ENCODE measurements around the gene FAM221B.

Gene FAM221B

DNA sequence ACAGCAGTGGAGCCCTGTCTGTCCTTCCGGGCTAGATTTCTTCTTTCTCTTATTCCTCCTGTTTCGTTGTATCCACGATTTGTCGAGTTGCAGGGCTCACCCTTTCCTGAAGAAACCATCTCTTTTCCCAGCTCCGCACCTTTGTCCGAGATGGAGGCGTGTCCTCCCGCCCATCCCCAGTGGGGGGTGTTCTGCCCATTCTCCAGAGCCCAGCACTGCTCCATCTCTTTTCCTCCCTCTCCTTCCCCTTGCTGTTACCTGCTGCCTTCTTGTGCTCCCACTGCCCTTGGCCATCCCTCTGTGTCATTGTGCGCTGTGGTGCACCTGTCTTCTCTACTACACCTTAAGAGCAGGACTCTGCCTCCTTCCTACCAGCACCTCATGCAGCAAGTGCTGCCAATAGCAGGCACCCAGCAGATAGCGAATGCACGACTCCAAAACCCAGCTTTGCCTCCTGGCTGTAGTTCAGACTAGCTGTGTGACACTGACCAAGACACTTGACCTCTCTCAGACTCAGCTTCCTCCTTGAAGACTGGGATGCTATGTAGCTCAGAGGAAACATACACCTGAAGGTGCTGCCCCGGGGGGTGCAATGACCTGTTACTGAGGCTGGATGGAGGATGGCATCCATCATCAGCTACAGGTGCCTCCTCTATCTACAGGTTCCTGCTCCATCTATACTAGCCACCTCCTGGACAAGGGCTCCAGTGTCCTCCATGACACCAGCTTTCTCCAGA is 32.8 kb upstream of the FAM221B start:
- Histone ChIP-seq H3K4me3 (ENCODE audit: low read length) (no peak overlapping the region), H3K27ac (ENCODE audit: low read length) (no peak overlapping the region), H3K36me3 (ENCODE audit: control insufficient read depth, insufficient read depth, low read length) (no peaks in the 10 kb centered on the region), H3K9me3 (ENCODE audit: control insufficient read depth, insufficient read depth, low read length) (no peaks in the 10 kb centered on the region), H3K4me1 (ENCODE audit: control insufficient read depth, insufficient read depth, low read length) (no peaks in the 10 kb centered on the region), H3K27me3 (ENCODE audit: control insufficient read depth, insufficient read depth, low read length) (no peaks in the 10 kb centered on the region)
- no CpG with 5 or more reads among the region's 12 CpGs for WGBS (ENCODE audit: insufficient coverage, insufficient read length)
- no peak for DNase-seq (ENCODE audit: low read depth, low spot score)

DNA sequence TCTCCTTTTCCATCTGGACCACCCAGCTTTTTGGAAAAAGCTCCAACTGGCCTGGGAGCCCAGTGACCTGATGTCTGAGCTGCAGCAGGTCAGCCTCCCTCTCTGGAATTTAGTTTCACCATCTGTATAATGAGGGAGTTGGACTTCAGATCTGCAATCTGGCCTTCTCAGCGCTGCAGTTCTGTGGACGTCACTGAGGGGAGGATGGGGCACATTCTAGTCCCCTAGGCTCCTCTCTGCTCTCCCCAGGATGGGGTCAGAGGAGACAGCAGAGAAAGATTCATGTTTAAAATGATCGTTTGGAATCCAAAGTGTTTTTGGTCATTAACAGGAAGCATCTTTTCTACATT is 31.4 kb upstream of the FAM221B start:
- Histone ChIP-seq H3K36me3 (ENCODE audit: control insufficient read depth, insufficient read depth, low read length) (no peaks in the 10 kb centered on the region), H3K27me3 (ENCODE audit: control insufficient read depth, insufficient read depth, low read length) (no peaks in the 10 kb centered on the region), H3K9me3 (ENCODE audit: control insufficient read depth, insufficient read depth, low read length) (no peaks in the 10 kb centered on the region), H3K27ac (ENCODE audit: low read length) (no peak overlapping the region), H3K4me3 (ENCODE audit: low read length) (no peak overlapping the region), H3K4me1 (ENCODE audit: control insufficient read depth, insufficient read depth, low read length) (no peaks in the 10 kb centered on the region)
- DNase-seq (ENCODE audit: low read depth, low spot score), result no peak
- WGBS (ENCODE audit: insufficient coverage, insufficient read length), result no CpG with 5 or more reads among the region's 3 CpGs

DNA sequence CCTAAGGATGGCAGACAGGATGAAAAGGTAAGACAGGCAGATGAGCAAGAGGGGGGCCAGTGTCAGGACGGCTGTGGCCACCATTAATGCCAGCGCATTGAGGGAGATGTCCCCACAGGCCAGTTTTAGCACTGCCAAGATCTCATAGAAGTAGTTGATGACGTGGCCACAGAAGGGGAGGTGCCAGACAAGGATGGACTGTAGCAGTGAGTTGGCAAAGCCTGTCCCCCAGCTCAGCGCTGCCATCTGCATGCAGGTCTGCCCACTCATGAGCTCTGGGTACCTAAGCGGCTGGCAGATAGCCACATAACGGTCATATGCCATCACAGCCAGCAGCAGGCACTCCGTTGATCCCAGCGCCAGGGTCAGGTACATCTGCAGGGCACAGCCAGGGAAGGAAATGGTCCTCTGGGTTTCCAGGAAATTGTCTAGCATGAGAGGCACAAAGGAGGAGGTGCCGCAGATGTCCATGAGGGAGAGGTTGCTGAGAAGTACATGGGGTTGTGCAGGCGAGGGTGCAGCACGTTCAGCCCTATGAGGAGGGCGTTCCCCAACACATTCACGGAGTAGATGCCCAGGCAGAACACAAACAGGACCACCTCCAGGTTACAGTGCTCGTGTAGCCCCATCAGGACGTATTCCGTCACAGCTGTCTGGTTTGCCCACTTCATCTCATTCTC is 30.9 kb upstream of the FAM221B start:
- Histone ChIP-seq H3K27me3 (ENCODE audit: control insufficient read depth, insufficient read depth, low read length) (no peaks in the 10 kb centered on the region), H3K4me3 (ENCODE audit: low read length) (no peak overlapping the region), H3K36me3 (ENCODE audit: control insufficient read depth, insufficient read depth, low read length) (no peaks in the 10 kb centered on the region), H3K9me3 (ENCODE audit: control insufficient read depth, insufficient read depth, low read length) (no peaks in the 10 kb centered on the region), H3K4me1 (ENCODE audit: control insufficient read depth, insufficient read depth, low read length) (no peaks in the 10 kb centered on the region), H3K27ac (ENCODE audit: low read length) (no peak overlapping the region)
- no CpG with 5 or more reads among the region's 16 CpGs for WGBS (ENCODE audit: insufficient coverage, insufficient read length)
- no peak for DNase-seq (ENCODE audit: low read depth, low spot score)

DNA sequence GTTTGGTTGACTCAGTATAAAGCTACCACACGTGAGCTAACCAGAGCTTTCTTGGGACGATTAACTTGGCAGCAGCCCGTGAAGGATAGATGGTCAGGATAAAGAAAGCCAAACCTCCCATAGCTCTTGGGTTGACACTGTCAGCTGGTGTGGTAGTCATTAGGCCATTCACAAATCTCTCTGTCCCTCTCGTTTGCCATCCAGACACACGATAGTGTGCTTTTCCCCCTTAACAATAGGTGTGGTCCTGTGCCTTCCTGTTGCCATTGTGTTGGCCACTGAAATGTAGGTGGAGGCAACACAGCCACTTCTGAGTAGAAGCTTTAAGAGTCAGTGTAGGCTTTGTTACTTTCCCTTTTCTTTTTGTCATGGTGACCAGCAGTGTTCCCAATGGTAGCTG is 29.9 kb upstream of the FAM221B start:
- no CpG with 5 or more reads among the region's 5 CpGs for WGBS (ENCODE audit: insufficient coverage, insufficient read length)
- Histone ChIP-seq H3K4me3 (ENCODE audit: low read length) (no peak overlapping the region), H3K27me3 (ENCODE audit: control insufficient read depth, insufficient read depth, low read length) (no peaks in the 10 kb centered on the region), H3K9me3 (ENCODE audit: control insufficient read depth, insufficient read depth, low read length) (no peaks in the 10 kb centered on the region), H3K27ac (ENCODE audit: low read length) (no peak overlapping the region), H3K36me3 (ENCODE audit: control insufficient read depth, insufficient read depth, low read length) (peaks cover under 1% of the 10 kb centered on the region; the same call in 1 of the 2 replicates), H3K4me1 (ENCODE audit: control insufficient read depth, insufficient read depth, low read length) (no peaks in the 10 kb centered on the region)
- no peak for DNase-seq (ENCODE audit: low read depth, low spot score)

DNA sequence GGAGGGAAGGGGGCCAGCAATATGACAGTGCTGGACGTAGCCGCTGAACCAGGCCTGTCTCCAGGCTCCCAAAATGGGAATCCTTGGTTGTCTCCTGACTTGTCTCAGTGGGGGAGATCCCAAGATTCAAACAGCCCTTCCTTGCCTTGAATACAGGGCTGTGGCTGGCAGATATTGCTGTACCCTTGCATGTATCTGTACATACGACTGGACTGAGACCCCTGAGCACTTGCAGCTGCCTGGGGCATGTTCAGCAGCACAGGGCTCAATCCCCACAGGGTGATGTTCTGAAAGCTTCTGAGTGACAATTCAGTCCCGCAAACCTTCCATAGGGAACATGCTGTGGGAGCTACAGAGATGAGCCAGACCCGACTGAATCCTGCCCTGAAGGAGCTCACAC is 28.4 kb upstream of the FAM221B start:
- no CpG with 5 or more reads among the region's 5 CpGs for WGBS (ENCODE audit: insufficient coverage, insufficient read length)
- H3K27me3 ChIP-seq (ENCODE audit: control insufficient read depth, insufficient read depth, low read length), result no peaks in the 10 kb centered on the region
- peaks cover 4% of the 10 kb centered on the region; the same call in 1 of the 2 replicates for H3K36me3 ChIP-seq (ENCODE audit: control insufficient read depth, insufficient read depth, low read length)
- no peaks in the 10 kb centered on the region for H3K9me3 ChIP-seq (ENCODE audit: control insufficient read depth, insufficient read depth, low read length)
- H3K4me1 ChIP-seq (ENCODE audit: control insufficient read depth, insufficient read depth, low read length), result no peaks in the 10 kb centered on the region
- H3K27ac ChIP-seq (ENCODE audit: low read length), result no peak overlapping the region
- DNase-seq (ENCODE audit: low read depth, low spot score), result no peak
- H3K4me3 ChIP-seq (ENCODE audit: low read length), result no peak overlapping the region

DNA sequence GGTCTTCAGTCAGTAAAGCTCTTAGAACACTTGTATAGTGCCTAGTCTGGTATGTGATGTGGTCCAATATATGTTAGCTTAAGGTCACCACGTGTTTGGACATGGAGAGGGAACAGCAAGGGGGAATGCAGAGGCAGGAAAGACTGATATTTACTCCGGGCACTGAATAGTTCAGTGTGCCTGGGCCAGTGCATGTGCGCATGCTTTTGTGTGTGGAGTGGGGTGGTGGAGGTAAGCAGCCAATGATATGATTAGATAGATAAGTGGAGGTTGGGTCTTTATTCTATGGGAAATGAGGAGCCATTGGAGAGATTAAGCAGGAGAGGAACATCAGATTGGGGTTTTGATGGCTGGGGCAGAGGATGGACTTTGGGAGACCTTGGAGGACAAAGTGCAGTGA is 27.7 kb upstream of the FAM221B start:
- H3K4me3 ChIP-seq (ENCODE audit: low read length), result no peak overlapping the region
- no peak overlapping the region for H3K27ac ChIP-seq (ENCODE audit: low read length)
- H3K9me3 ChIP-seq (ENCODE audit: control insufficient read depth, insufficient read depth, low read length), result no peaks in the 10 kb centered on the region
- no peaks in the 10 kb centered on the region for H3K4me1 ChIP-seq (ENCODE audit: control insufficient read depth, insufficient read depth, low read length)
- peaks cover 4% of the 10 kb centered on the region; the same call in 1 of the 2 replicates for H3K36me3 ChIP-seq (ENCODE audit: control insufficient read depth, insufficient read depth, low read length)
- DNase-seq (ENCODE audit: low read depth, low spot score), result no peak
- no peaks in the 10 kb centered on the region for H3K27me3 ChIP-seq (ENCODE audit: control insufficient read depth, insufficient read depth, low read length)
- no CpG with 5 or more reads among the region's 3 CpGs for WGBS (ENCODE audit: insufficient coverage, insufficient read length)

DNA sequence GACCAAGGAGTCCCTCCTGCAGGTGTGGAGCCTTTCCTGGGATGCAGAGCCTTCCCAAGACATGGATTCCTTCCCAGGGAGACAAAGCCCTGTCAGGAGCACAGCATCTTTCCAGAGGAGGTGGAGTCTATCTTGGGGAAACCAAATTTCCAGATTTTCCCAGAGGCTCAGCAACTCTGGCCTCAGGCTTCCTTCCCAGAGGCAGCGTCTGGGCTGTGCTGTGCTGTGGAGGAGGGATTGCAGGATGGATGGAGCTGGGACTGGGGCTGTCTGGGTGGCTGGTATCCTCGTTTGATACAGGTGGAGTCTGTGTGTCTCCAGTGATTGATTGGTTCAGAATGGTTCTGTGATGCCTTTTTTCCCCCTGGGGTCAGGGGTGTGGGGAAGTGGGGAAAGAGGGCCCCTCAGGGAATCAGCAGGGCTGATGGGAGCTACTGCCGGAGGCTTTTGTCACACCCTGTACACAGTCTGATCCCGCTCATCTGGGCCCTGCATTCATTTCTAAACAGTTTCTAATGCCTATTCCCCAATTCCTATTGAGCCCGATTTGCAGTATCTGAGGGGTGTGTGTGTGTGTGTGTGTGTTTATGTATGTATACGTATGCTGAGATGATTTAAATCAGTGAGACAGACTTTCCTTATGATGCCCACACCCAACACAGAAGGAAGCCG is 25.7 kb upstream of the FAM221B start:
- WGBS (ENCODE audit: insufficient coverage, insufficient read length), result no CpG with 5 or more reads among the region's 7 CpGs

DNA sequence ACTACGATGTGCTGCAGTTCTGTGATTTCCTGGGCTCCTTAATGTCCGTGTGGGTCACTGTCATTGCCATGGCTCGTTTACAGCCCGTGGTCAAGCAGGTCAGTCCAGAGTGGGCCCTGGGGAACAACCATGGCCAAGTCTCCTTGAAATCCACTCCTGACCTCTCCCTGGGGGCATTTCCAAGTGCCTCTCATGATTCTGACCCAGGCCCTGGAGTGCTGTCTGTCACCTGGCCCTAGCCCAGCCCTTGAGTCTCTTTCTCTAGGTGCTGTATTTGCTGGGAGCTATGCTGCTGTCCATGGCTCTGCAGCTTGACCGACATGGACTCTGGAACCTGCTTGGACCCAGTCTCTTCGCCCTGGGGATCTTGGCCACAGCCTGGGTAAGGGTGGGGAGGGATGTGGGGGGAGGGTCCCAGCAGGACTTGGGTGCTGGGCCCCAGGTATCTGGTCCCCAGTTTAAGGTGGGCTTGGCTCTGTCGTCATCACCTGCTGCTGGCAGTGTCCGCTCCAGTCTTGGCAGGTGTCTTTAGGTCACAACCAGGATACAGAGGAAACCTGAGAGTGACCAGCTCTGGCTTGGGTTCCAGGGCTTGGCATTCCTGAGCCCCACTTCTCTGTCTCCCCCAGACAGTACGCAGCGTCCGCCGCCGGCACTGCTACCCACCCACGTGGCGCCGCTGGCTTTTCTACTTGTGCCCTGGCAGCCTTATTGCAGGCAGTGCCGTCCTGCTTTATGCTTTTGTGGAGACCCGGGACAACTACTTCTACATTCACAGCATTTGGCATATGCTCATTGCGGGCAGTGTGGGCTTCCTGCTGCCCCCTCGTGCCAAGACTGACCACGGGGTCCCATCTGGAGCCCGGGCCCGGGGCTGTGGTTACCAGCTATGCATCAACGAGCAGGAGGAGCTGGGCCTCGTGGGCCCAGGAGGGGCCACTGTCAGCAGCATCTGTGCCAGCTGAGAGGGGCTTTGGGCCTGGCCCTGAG is 24.6 kb upstream of the FAM221B start:
- Histone ChIP-seq H3K4me1 (ENCODE audit: control insufficient read depth, insufficient read depth, low read length) (no peaks in the 10 kb centered on the region), H3K27ac (ENCODE audit: low read length) (no peak overlapping the region), H3K9me3 (ENCODE audit: control insufficient read depth, insufficient read depth, low read length) (no peaks in the 10 kb centered on the region), H3K27me3 (ENCODE audit: control insufficient read depth, insufficient read depth, low read length) (no peaks in the 10 kb centered on the region), H3K36me3 (ENCODE audit: control insufficient read depth, insufficient read depth, low read length) (peaks cover 4% of the 10 kb centered on the region; the same call in 1 of the 2 replicates), H3K4me3 (ENCODE audit: low read length) (no peak overlapping the region)
- DNase-seq (ENCODE audit: low read depth, low spot score), result no peak
- no CpG with 5 or more reads among the region's 25 CpGs for WGBS (ENCODE audit: insufficient coverage, insufficient read length)

More for the DNA sequence above, 25.7 kb upstream of the FAM221B start:
- no peak overlapping the region for H3K27ac ChIP-seq (ENCODE audit: low read length)
- no peak for DNase-seq (ENCODE audit: low read depth, low spot score)
- no peaks in the 10 kb centered on the region for H3K9me3 ChIP-seq (ENCODE audit: control insufficient read depth, insufficient read depth, low read length)
- no peaks in the 10 kb centered on the region for H3K27me3 ChIP-seq (ENCODE audit: control insufficient read depth, insufficient read depth, low read length)
- H3K4me3 ChIP-seq (ENCODE audit: low read length), result no peak overlapping the region
- peaks cover 4% of the 10 kb centered on the region; the same call in 1 of the 2 replicates for H3K36me3 ChIP-seq (ENCODE audit: control insufficient read depth, insufficient read depth, low read length)
- H3K4me1 ChIP-seq (ENCODE audit: control insufficient read depth, insufficient read depth, low read length), result no peaks in the 10 kb centered on the region

DNA sequence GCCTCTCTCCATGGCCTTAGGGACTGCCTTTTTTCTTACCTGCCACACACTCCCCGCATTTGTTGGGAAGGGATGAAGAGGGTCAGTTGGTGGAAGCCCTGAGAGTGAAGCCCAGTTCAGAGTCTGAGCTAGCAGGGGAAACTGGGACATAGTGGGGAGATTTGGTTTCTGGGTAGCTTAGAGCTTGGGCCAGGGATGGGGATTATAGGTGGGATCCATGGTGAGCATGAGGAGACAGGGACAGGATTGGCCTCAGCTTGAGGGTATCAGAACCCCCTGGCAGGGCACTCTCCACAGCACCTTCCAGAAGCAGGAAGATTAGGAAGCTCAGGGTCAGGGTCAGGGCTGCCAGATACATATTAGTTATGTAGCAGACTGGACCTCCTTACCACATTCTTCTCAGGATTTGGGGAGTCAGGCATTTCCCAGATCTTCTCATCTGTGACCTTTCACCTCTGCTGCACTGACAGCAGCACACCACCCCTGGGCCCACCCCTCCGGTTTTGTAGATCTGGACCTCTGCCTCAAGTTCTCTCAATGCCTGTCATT is 23.8 kb upstream of the FAM221B start:
- Histone ChIP-seq H3K27ac (ENCODE audit: low read length) (no peak overlapping the region), H3K4me1 (ENCODE audit: control insufficient read depth, insufficient read depth, low read length) (no peaks in the 10 kb centered on the region), H3K4me3 (ENCODE audit: low read length) (no peak overlapping the region), H3K36me3 (ENCODE audit: control insufficient read depth, insufficient read depth, low read length) (peaks cover 4% of the 10 kb centered on the region; the same call in 1 of the 2 replicates), H3K9me3 (ENCODE audit: control insufficient read depth, insufficient read depth, low read length) (no peaks in the 10 kb centered on the region), H3K27me3 (ENCODE audit: control insufficient read depth, insufficient read depth, low read length) (no peaks in the 10 kb centered on the region)
- WGBS (ENCODE audit: insufficient coverage, insufficient read length), result no CpG with 5 or more reads among the region's 2 CpGs
- no peak for DNase-seq (ENCODE audit: low read depth, low spot score)

All from iPS DF 6.9 (cell line).